Mesothelial cell of epicardium (in vitro differentiated cells): ENCODE results near the gene NRSN2. TPM values are rescaled to one million over a fixed set of nuclear protein-coding genes. Genes with fewer than 3 reads are reported as not detected.
A peak's percentile ranks its signal among the peaks of the same experiment; 100 is the strongest.
"Not testable (repeated sequence)": the region's sequence is repeated elsewhere in the genome, so short reads cannot be mapped to it uniquely, and the experiment has no call there.

Experiments used
- DNase-seq, 2 experiments: peaks; one replicate each; pipeline ENCODE4 v3.0.0; 2021; ENCODE audit warnings: low spot score in 2 of 2; ENCODE audit not compliant: unreplicated experiment in 2 of 2
- H3K27ac Mint-ChIP-seq: 2 replicates; pipeline ENCODE4 v1.8.0; 2021; ENCODE audit warnings: mixed read lengths
- H3K27me3 Mint-ChIP-seq: 2 replicates; pipeline ENCODE4 v1.8.0; 2021; ENCODE audit warnings: low read depth, mixed read lengths
- H3K36me3 Mint-ChIP-seq: 2 replicates; pipeline ENCODE4 v1.8.0; 2021; ENCODE audit warnings: mixed read lengths
- H3K4me1 Mint-ChIP-seq: 2 replicates; pipeline ENCODE4 v1.8.0; 2021; ENCODE audit warnings: mixed read lengths
- H3K4me3 Mint-ChIP-seq: 2 replicates; pipeline ENCODE4 v1.8.0; 2021; ENCODE audit warnings: mild to moderate bottlenecking, moderate library complexity, mixed read lengths
- H3K9me3 Mint-ChIP-seq: 2 replicates; pipeline ENCODE4 v1.8.0; 2021; ENCODE audit warnings: mixed read lengths
- total RNA-seq: library from RNA; stranded (reverse); gene quantifications from 3 replicates; pipeline ENCODE4 v1.2.1, GENCODE V29; 2021
- TF ChIP-seq, protein P1 (sequence below): fragments of 200-600 bp; sonication (generic); IDR thresholded peaks from one replicate; pipeline ENCODE4 v1.5.0; 2021; ENCODE audit warnings: antibody characterized with exemption; ENCODE audit not compliant: unreplicated experiment

Gene NRSN2
- total RNA-seq, 1 donor from 2014 or later, result 46.2 TPM

DNA sequence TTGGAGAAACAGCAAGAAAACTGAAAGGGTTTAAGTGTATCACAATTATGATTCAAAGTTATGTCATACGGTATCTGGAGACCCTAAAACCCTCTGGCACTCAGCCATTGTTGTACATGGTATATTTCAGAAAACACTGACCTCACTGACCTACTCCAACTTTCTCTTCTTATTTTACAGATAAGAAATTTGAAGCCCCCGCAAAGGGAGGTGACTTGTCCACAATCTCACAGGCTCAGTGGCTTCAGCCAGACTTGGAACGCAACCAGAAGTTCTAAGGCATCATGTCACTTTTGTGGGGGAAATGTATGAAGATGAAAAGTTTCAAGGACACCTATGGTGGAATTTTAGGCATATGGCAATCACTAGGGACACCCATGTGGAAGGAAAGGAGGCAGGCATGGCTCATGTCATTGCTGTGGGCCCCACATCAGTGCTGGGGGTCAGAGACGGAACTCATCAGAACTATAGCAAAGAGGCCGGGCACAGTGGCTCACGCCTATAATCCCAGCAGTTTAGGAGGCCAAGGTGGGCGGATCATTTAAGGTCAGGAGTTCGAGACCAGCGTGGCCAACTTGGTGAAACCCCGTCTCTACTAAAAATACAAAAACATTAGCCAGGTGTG is 28.5 kb downstream of the NRSN2 start:
- DNase-seq, result no peak
- Mint-ChIP-seq H3K4me3 (no peak overlapping the region), H3K4me1 (peaks cover 13% of the 10 kb centered on the region), H3K27me3 (no peaks in the 10 kb centered on the region), H3K36me3 (no peaks in the 10 kb centered on the region), H3K27ac (no peak overlapping the region), H3K9me3 (no peaks in the 10 kb centered on the region)
- TF ChIP-seq, protein P1, sequence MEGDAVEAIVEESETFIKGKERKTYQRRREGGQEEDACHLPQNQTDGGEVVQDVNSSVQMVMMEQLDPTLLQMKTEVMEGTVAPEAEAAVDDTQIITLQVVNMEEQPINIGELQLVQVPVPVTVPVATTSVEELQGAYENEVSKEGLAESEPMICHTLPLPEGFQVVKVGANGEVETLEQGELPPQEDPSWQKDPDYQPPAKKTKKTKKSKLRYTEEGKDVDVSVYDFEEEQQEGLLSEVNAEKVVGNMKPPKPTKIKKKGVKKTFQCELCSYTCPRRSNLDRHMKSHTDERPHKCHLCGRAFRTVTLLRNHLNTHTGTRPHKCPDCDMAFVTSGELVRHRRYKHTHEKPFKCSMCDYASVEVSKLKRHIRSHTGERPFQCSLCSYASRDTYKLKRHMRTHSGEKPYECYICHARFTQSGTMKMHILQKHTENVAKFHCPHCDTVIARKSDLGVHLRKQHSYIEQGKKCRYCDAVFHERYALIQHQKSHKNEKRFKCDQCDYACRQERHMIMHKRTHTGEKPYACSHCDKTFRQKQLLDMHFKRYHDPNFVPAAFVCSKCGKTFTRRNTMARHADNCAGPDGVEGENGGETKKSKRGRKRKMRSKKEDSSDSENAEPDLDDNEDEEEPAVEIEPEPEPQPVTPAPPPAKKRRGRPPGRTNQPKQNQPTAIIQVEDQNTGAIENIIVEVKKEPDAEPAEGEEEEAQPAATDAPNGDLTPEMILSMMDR, result no peak

DNA sequence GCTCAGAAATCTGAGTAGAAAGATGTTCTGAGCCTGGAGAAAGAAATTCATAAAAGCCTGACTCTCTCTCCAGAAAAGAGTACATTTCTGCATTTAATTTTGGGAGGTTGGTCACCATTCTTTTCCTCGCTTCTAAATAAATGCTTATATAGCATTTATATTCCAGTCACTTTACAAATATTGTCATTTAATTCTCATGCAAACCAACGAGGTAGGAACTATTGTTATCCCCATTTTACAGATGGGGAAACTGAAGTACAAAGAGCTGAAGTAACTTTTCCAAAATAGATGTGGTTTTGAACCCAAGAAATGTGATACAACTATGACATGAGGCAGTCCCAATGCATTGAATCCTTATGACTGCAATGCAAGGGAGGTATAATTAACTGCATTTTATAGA is 29.2 kb downstream of the NRSN2 start:
- Mint-ChIP-seq H3K27me3 (no peaks in the 10 kb centered on the region), H3K4me3 (no peak overlapping the region), H3K36me3 (no peaks in the 10 kb centered on the region), H3K27ac (no peak overlapping the region), H3K4me1 (peaks cover 8% of the 10 kb centered on the region), H3K9me3 (no peaks in the 10 kb centered on the region)
- TF ChIP-seq, protein P1, result no peak
- DNase-seq, result no peak

DNA sequence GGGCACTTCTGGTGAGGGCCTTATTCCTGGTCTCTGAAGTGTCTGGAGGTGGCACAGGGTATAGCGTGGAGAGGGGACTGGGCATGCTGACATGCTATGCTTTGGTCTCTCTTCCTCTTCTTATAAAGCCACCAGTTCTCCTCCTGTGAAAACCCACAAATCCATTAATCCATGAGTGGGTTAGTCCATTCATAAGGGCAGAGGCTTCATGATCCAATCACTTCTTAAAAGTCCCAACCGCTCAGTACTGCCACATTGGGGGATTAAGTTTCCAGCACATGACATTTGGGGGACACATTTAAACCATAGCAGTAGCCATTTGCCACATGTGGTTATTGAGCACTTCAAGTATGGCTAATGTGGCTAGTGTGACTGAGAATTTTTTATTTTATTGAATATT is 29.8 kb downstream of the NRSN2 start:
- Mint-ChIP-seq H3K27ac (no peak overlapping the region), H3K27me3 (no peaks in the 10 kb centered on the region), H3K9me3 (no peaks in the 10 kb centered on the region), H3K4me1 (peaks cover 5% of the 10 kb centered on the region), H3K36me3 (no peaks in the 10 kb centered on the region), H3K4me3 (no peak overlapping the region)
- no peak for DNase-seq
- TF ChIP-seq, protein P1, result no peak

DNA sequence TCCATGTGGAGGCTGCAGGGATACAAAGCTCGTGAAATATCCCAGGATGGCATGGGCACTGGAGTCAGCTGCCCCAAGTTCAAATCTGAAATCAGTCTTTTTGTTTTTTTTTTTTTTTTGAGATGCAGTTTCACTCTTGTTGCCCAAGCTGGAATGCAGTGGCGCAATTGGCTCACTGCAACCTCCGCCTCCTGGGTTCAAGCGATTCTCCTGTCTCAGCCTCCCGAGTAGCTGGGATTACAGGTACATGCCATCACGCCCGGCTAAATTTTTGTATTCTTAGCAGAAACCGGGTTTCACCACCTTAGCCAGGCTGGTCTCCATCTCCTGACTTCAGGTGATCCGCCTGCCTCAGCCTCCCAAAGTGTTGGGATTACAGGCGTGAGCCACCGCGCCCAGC is 30.7 kb downstream of the NRSN2 start:
- not testable (repeated sequence) for H3K27ac Mint-ChIP-seq, H3K4me1 Mint-ChIP-seq, H3K36me3 Mint-ChIP-seq, H3K4me3 Mint-ChIP-seq, H3K27me3 Mint-ChIP-seq, H3K9me3 Mint-ChIP-seq, DNase-seq

GRCh38 chr20:378961-379336 is 32.0 kb downstream of the NRSN2 start:
- Mint-ChIP-seq H3K27ac (no peak overlapping the region), H3K4me3 (no peak overlapping the region), H3K9me3 (no peaks in the 10 kb centered on the region), H3K36me3 (no peaks in the 10 kb centered on the region), H3K27me3 (no peaks in the 10 kb centered on the region), H3K4me1 (peaks cover 2% of the 10 kb centered on the region)
- DNase-seq, result no peak
- TF ChIP-seq, protein P1, result no peak

DNA sequence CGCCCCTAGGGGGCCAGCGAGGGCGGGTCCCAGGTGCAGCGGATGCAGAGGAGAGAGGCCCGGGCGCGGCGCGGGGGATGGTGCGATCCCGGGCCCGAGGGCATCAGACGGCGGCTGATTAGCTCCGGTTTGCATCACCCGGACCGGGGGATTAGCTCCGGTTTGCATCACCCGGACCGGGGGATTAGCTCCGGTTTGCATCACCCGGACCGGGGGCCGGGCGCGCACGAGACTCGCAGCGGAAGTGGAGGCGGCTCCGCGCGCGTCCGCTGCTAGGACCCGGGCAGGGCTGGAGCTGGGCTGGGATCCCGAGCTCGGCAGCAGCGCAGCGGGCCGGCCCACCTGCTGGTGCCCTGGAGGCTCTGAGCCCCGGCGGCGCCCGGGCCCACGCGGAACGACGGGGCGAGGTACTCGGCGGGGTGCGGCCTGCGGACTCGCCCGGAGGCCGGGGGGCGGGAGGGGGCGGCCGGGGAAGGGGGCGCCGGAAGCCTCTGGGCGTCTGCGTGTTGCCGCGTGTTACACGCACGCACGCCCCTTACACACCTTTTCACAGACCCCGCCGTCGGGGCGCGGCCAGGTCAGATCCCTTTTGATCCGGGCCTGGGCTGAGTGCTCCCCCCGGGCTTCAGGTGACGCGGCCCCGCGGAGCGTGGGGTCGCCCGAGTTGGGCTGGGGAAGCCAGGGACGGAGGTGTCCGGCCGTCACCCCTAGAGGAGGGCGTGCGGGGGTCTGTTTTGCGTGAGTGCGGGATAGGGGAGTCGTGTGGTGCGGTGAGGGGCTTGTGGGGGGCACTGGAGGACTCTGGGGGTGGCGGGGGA is 34.1 kb downstream of the NRSN2 start:
- no peaks in the 10 kb centered on the region for H3K9me3 Mint-ChIP-seq
- H3K36me3 Mint-ChIP-seq, result no peaks in the 10 kb centered on the region
- H3K4me1 Mint-ChIP-seq, result peaks cover 2% of the 10 kb centered on the region
- H3K4me3 Mint-ChIP-seq, result peak overlapping the region; percentile 68
- peak in 1 of 2 experiments; percentile 70 for DNase-seq
- TF ChIP-seq, protein P1, result no peak
- no peaks in the 10 kb centered on the region for H3K27me3 Mint-ChIP-seq
- H3K27ac Mint-ChIP-seq, result no peak overlapping the region
